ENCODE results near the gene VWCE.

VWCE gene

GRCh38 chr11:61267437-61267841 lies 27.7 kb downstream of the VWCE start:
- Histone ChIP-seq H3K36me3 (no peaks in the 10 kb centered on the region), H3K9me3 (no peaks in the 10 kb centered on the region), H3K4me3 (ENCODE audit: low read depth, low read length) (no peak overlapping the region), H3K27me3 (no peaks in the 10 kb centered on the region), H3K4me1 (no peaks in the 10 kb centered on the region)
- DNase-seq = no peak
- TF ChIP-seq, protein P1, sequence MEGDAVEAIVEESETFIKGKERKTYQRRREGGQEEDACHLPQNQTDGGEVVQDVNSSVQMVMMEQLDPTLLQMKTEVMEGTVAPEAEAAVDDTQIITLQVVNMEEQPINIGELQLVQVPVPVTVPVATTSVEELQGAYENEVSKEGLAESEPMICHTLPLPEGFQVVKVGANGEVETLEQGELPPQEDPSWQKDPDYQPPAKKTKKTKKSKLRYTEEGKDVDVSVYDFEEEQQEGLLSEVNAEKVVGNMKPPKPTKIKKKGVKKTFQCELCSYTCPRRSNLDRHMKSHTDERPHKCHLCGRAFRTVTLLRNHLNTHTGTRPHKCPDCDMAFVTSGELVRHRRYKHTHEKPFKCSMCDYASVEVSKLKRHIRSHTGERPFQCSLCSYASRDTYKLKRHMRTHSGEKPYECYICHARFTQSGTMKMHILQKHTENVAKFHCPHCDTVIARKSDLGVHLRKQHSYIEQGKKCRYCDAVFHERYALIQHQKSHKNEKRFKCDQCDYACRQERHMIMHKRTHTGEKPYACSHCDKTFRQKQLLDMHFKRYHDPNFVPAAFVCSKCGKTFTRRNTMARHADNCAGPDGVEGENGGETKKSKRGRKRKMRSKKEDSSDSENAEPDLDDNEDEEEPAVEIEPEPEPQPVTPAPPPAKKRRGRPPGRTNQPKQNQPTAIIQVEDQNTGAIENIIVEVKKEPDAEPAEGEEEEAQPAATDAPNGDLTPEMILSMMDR (IDR thresholded peaks at IDR 0.05; ENCODE audit: low read depth, low read length) = no peak

DNA sequence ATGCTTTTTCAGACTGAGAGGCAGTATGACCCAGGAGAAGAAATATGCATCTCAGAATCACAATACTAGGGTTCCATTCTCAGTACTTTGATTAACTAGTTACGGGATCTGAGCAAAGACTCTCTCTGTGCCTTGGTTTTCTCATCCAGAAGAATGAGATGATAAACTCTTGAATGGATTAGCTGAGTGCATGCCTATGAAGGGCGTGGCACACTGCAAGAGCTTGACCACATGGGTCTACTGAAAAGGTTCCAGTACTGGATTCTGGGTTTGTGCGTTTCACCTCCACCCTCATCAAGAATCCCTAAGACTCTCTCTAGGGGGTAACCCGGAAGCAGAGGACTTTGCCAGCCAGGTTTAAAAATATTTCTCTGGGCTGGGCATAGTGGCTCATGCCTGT lies 28.5 kb downstream of the VWCE start:
- no peaks in the 10 kb centered on the region for H3K9me3 ChIP-seq
- no peak overlapping the region for H3K4me3 ChIP-seq (ENCODE audit: low read depth, low read length)
- no peaks in the 10 kb centered on the region for H3K36me3 ChIP-seq
- no peaks in the 10 kb centered on the region for H3K4me1 ChIP-seq
- no peak for DNase-seq
- TF ChIP-seq, protein P1 (IDR thresholded peaks at IDR 0.05; ENCODE audit: low read depth, low read length) = no peak
- no peaks in the 10 kb centered on the region for H3K27me3 ChIP-seq

DNA sequence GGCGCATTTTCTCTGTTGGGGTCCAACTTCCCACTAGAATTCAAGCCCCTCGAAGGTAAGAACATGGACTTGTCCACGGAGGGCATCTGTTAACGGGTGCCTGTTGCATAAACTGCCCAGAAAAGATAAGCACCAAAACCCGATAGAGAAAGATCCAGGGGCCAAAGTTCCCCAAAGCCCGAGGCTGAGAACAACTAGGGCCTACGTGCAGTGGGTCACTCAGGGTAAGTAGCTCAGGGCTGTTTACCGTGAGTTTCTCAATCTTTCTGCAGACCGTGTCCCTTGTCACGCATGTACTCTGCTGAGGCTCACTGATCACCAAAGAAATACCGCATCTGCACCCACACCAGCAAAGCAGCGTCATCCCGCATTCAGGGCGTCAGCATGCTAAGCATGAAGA lies 29.8 kb downstream of the VWCE start:
- H3K27me3 ChIP-seq = no peaks in the 10 kb centered on the region
- TF ChIP-seq, protein P1 (IDR thresholded peaks at IDR 0.05; ENCODE audit: low read depth, low read length) = no peak
- H3K4me3 ChIP-seq (ENCODE audit: low read depth, low read length) = no peak overlapping the region
- H3K9me3 ChIP-seq = no peaks in the 10 kb centered on the region
- no peaks in the 10 kb centered on the region for H3K36me3 ChIP-seq
- H3K4me1 ChIP-seq = no peaks in the 10 kb centered on the region
- no peak for DNase-seq

- H3K4me1 ChIP-seq = no peaks in the 10 kb centered on the region
- H3K4me3 ChIP-seq (ENCODE audit: low read depth, low read length) = no peak overlapping the region
- no peaks in the 10 kb centered on the region for H3K27me3 ChIP-seq
- TF ChIP-seq, protein P1 (IDR thresholded peaks at IDR 0.05; ENCODE audit: low read depth, low read length) = no peak
- DNase-seq = no peak
- no peaks in the 10 kb centered on the region for H3K9me3 ChIP-seq
- H3K36me3 ChIP-seq = no peaks in the 10 kb centered on the region
These were observed 30.3 kb downstream of the VWCE start for GRCh38 chr11:61264795-61265194.

- Histone ChIP-seq H3K9me3 (no peaks in the 10 kb centered on the region), H3K4me1 (no peaks in the 10 kb centered on the region), H3K27me3 (no peaks in the 10 kb centered on the region), H3K4me3 (ENCODE audit: low read depth, low read length) (no peak overlapping the region), H3K36me3 (no peaks in the 10 kb centered on the region)
- no peak for DNase-seq
- TF ChIP-seq, protein P1 (IDR thresholded peaks at IDR 0.05; ENCODE audit: low read depth, low read length) = no peak
These were observed 30.7 kb downstream of the VWCE start for GRCh38 chr11:61264371-61264770.

DNA sequence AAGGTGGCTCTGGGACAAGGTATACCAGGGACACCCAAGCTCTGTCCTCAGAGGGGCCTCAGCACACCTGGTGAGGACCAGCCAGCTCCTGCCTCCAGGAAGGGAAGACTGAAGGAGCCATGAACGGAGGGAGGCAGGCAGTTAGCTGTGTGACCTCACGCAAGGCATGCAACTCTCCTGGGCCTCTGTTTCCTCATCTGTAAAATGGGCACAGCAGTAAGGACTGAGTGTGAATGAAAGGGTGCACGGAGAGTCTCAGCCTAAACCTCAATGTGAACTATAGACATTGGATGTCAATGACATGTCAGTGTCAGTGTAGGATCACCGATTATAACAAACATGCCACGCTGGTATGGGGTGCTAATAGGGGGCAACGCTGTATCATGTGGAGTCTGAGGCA lies 35.8 kb downstream of the VWCE start:
- no peaks in the 10 kb centered on the region for H3K4me1 ChIP-seq
- no peaks in the 10 kb centered on the region for H3K36me3 ChIP-seq
- H3K4me3 ChIP-seq (ENCODE audit: low read depth, low read length) = no peak overlapping the region
- H3K9me3 ChIP-seq = no peaks in the 10 kb centered on the region
- DNase-seq = no peak
- TF ChIP-seq, protein P1 (IDR thresholded peaks at IDR 0.05; ENCODE audit: low read depth, low read length) = no peak
- H3K27me3 ChIP-seq = no peaks in the 10 kb centered on the region

Measured in BE2C (cell line).